HPDE6-E6E7 (cell line): Measurements from ENCODE around the gene KRT3.
"Not testable (repeated sequence)": the region's sequence is repeated elsewhere in the genome, so short reads cannot be mapped to it uniquely, and the experiment has no call there.

Experiments used
- DNase-seq: peaks from one replicate; pipeline ENCODE4 v3.0.0; 2011; ENCODE audit warnings: missing footprints; ENCODE audit errors: extremely low spot score

Gene KRT3

DNA sequence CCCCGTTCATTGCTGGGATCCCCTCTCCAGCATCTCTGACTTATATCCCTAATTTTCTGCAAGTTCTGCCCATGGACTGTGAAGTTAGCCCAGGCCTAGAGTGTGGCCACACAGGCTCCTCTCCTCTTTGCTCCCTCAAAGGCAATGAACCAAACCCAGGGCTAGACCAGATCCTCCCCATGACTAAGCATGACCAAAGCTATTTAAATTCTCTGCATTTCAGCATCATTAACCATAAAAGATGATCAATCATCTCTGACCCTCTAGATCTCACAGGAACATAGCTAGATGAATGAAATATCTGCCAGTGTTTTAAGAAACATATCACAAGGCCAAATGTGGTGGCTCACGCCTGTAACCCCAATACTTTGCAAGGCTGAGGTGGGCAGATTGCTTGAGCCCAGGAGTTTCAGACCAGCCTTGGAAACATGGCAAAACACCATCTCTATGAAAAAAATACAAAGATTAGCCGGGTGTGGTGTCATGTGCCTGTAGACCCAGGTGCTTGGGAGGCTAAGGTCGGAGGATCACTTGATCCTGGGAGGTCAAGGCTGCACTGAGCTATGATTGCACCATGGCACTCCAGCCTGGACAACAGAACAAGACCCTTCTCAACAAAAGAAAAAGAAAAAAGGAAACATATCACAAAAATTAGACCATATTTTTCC lies 2.2 kb upstream of the KRT3 start:
- DNase-seq = peak; percentile 25

DNA sequence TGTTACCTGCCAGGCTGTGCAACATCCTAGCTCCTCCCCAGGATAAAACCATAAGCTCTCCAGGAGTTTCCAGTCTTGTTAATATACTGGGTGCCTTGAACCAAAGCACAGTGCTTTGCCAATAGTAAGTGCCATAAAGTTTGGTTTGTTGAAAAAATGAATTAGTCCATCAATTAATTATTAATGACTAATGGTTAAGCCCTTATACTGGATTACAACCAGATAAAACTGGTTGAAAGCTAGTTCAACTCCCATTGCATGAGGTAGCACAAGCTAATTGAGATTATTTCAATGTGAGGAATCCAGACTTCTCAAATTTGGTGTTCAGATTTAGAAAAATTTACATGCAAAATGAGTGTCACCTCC lies 1.6 kb upstream of the KRT3 start:
- no peak for DNase-seq

DNA sequence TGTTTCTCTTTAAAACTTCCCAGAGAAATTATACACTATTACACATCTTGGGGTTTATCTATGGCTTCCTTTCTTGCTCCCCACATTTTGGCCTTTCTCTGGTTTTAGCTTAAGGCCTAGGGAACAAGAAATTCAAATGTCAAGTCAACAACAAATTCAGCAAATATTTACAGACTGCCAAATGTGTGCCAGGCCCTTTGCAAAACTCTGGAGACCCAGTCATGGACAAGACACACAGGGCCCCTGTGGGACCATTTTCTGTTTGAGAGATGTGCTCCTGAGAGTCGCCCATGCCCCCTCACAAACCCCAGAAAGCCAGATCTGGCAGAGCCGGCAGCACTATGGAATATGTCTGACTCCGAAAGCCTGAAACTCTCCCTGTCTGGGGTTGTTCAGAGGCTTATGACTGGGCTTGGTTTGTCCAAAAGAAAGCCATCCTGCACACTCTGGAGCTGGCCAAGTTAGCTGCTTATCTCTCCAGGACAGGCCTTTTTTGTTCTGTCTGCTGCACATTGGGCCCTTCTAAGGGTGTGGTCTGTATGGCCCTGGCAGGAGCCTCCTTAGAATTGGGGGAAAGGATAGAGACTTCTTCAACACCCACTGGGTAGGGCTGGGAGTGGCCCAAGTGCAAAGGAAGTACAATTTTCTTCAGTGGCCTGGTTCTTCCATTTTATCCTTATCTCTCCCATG lies 1.1 kb upstream of the KRT3 start:
- DNase-seq = no peak

DNA sequence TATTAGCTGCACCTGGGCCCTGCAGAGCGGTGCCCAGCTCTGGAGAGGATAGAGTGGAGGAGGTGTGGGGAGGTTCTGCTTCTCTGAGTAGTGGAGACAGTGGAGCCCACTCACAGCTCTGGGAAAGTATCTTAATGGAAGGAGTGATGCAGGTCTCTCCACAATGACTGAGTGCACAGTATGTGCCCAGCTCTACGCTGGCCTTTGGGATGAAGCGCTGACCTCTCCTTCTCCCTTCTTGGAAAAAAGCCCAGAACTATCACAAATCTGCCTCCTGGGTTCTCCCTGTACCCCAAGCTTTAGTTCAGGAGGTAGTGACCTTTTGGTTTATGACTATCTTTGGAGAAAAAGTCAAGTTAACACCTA lies 495 bp upstream of the KRT3 start:
- no peak for DNase-seq

DNA sequence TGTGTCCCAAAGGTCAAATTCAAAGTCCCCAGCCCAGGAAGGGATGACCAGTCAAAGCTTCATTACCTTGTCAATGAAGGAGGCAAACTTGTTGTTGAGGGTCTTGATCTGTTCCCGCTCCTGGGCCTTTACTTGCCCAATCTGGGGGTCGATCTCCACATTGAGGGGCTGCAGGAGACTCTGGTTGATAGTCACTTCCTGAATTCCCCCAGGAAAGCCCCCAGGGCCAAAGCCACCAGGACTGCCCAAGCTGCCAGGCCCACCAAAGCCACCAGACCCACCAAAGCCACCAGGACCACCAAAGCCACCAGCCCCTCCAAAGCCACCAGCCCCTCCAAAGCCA lies 614 bp downstream of the KRT3 start:
- not testable (repeated sequence) for DNase-seq

DNA sequence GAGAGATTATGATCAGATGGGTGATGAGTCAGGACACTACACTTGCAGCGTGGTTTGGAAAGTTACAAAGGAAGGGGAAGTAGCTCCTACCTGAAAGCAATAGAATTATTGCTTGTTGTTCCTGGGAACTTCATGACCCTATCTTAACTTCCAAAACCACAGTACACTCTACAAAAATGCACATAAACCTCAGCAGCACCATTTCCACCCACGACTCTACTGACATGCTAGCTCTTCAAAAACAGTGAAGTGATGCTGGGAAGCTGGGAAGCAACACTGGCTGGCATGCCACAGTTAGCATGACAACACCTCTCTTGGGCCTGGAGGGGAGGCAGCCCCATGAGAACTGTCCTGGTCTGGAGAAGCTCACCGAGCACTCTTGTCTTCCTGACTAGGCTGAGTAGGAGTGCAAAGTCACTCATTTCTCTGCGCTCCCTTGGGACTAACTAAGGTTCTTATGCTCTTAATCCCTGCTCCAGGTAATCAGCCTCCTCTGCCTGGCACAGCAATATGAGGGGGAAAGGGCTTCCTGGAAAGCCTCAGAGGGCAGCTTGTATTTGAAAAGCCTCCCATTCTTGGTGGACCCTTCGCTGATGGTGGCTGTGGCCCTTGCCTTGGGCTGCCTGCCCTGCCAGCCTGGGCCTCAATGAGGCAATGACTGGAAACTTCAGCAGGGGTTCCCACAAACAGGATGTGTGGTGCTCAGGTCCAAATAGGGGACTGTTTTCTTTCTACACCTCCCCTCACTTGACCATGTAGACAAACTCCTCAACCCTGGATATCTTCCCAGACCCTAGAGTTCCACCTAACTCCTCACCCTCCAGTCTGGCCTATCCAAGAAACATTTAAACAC lies 1.2 kb downstream of the KRT3 start:
- DNase-seq = no peak

DNA sequence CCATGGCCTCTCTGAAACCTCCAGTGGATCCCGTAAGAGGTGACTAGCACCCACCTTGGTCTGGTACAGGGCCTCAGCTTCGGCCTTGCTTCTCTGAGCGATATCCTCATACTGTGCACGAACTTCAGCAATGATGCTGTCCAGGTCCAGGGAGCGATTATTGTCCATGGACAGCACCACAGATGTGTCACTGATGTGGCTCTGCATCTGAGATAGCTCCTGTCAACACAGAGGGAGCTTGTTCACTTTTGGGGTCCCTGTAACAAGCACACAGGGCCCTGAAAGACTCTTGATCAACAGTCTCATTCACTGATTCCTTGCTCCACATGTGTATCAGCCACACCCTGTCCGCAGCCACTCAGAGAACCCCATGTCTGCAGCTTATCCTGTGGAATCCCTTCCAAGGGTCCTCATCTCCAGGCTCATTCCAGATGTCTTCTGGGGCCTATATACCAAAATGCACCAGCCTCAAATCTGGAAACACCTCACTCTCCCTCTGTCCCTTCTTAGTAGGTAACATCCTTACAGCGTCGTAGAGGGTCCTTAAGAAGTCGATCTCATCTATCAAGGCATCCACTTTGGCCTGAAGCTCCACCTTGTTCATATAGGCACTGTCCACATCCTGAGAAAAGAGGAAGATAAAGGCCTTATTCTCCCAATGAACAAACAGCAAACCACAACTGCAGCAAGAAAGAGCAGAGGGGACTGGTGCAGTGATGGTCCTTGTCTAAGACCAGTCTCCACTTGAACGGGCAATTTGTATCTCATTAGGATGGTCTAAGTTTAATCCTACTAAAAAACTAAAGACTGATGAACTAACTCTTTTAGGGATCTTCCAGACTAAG lies 3.5 kb downstream of the KRT3 start:
- no peak for DNase-seq

DNA sequence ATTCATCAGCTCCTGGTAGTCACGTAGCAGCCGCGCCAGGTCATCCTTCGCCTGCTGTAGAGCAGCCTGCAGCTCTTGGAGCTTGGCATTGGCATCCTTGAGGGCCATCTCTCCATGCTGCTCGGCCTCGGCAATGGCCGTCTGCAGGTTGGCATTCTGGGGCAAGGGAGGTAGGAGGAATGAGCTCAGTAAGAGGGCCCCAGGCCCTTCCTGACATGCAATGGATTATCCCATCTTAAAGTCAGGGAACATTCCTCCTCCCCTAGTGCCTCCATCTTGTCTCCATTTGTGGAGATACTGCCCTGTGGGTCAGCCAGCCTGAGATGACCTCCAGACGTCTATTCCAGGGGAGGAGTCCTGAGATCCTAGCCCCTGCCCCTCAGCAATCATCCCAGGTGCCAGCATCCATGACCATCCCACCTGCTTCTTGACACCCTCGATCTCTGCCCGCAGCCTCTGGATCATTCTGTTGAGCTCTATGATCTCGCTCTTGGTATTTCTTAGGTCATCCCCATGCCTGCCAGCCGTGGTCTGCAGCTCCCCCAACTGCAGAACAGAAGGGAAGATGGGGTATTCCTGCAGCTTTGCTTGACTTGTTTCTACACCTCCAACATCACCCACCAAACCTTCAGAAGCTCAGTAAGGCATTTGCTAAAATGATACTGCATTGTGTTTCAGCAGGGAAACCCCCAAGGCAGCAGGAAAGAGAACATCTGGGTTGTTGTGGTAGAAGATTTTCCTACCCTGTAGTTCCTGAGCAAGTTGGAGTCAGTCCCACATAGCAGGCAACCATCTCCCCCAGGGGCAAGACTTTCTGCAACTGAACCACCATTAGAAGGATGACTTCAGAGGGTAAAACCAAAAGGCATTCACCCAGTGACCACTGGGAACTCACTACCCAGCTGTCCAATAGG lies 4.4 kb downstream of the KRT3 start:
- no peak for DNase-seq

DNA sequence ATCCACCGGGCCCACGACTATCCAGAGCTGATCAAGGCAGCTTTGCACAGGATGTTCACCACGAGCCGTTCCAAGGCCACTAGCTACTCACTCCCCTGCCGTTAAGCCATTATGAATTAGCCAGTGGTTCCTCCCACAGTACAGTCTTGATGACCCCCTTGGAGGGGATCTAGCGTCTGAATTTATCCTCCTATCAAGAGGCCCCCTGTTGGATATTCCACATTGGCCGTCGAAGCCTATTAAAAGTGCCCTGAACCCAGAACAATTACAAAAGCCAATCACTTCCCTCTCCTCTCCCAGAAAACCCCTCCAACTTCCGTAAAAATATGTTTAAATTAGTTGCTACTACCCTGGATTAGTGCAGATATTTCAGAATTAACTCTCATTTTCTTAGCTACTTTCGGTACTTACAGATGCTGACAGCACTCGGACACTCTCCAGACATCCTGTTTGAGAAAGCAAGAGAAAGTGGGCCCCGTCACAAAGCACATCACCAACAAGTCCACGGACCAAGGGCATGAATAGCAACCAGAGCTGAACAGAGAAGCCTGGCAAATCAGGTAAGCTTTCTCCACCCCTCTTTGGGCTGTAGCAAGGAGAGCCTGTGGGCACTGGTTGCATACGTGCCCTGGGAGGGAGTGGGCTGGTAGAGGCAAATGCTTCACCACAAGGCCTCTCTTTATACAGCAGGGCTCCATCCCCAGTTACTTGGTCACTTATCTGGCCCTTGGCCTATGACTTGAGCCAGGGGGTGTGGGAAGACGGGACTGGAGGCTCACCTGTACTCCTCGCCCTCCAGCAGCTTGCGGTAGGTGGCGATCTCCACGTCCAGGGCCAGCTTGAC lies 5.3 kb downstream of the KRT3 start:
- DNase-seq = no peak

DNA sequence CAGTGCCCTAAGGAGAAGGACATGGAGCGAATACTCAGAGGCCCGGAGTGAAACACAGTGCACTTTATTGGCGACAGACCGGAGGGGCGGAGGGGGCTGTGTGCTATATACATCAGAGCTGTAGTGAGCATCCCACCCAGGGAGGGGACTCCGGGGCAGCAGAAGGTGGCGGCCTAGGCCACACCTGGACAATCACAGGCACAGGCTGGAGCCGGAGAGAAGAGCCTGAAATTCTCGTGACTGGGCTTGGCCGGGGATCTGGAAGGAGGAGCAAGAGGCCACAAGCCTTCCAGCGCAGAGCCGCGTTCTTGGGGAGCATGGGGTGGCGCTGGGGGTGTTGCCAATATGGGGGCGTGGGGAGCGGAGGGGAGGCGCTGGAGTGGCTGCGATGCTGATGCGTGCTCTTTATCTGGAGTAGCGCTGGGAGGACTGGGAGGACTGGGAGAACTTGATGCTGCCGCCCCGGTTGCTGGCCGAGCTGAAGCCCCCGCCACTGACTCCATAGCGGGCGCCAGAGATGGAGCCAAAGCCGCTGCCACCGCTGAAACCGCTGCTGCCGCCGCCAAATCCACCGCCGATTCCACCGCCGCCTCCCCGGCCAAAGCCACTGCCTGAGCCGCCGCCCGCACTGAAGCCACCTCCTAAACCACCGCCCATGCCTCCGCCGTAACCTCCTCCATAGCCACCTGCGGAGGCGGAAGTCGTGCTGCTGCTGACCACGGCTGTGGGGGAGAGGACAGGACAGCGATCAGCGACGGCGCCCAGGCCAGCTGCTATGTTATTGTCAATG lies 6.1 kb downstream of the KRT3 start:
- DNase-seq = peak; percentile 31

DNA sequence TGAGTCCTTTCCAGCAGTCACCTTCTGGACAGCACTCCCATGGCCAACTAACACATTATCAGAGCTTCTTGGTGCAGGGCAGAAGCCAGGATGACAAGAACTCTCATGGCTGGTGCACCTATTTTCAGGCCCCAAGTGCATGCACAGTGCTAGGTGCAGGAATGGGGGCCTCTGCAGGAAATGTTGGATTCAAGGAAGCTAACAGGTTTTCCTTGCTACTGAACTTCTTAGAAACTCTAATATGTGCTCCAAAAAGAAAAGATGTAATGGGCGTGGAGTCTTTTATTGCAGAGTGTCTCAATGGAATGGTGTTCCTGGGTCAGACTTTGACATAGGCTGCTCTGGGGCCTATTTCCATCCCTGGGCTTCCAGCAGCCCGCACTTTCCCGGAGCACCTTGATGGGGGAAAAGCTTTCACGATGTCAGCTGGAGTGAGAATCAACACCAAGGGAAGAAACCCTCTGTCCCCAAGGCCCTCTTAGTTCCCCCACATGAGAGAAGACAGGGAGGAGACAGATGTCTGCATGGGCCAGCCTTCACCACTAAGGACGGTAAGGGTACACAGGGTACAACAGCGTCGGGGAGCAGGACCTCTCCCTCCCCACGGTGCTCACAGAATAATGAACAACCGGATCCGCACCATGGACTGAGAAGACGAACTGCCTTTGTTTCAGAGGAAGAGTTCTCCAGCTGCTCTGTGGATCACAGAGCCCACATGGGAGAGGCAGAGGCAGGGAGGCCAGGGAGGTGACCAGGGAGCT lies 6.9 kb downstream of the KRT3 start:
- no peak for DNase-seq

DNA sequence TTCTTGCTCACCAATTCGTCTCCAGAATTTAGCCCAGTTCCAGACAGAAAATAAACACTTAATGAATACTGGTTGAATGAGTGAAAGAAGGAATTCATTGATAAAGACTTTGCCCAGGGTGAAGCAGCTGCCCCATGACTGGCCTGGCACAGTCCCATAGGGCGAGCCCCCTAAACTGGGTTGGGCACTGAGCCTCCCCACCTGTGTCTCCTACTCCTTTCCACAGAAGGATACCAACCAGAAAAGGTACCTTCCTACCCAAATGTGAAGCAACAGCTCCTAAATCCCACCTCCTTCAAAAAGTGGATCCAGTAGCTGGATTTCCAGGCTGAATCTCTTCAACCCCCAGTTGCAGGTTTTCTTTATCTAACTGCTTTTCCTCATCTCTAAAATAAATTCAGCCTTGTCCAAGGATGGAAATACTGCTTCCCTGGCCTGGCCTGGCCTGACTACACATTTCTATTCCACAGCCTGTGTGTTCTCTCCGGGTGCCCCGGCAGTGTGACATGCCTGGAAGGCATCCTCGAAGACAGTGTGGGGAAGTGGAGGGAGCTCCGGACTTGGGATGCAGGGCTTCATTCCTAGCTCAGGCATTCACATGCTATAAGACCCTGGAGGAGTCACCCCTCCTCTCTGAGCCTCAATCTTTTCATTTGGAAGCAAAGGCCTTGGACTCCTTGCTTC lies 7.6 kb downstream of the KRT3 start:
- no peak for DNase-seq

DNA sequence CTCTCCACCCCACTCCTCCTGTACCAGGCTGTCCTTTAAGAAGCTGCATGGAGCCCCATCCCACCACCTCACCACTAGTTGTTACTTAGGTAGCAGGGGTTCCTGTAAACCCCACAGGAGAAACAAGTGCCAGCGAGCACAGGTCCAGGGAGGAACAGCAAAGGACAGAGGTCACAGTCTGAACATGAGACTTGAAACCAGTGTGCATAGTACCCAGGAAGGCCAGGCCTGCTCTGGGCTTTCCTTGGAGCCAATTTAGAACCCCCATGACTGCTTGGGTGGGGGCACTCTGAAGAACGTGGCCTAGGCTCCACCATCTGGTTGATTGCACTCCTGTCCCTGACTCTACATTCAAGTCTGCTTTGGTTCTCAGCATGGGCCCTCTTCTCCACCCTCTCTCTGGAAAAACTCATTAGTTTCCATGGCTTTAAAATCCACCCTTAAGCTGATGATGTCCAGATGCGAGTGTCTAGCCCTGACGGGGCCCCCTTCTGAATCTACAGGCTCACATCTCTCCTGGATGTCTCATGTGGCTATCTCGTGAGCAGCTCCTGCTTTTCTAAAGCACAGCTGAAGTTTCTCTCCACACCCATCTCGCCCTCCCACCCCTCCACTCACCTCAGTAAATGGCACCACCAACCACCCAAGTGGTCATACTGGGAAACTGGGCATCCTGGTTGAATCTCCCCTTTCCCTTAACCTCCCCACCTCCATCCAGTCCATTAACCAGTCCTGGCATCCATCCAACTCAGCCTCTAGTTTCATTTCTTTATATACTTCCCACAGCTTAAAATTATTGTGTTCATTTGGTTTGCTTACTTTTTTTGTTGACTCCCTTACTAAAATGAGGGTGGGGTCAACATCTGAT lies 8.4 kb downstream of the KRT3 start:
- no peak for DNase-seq

DNA sequence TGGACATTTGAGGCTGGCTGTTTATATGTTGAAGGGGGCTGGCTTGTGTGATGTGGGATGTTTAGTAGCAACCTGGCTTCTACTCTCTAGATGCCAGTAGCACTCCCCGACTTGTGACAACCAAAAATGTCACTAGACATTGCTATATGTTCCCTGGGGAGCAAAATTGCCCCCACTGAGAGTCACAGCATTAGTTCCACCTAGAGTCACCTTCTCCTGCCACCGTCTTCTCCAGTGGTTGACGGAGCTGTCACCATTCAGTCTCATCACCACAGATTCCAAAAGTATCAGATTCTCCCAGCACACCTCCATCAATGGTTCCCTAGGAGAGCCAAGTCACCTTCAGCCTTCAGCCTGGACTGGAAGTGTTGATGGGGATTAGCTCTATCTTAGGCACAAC lies 11.0 kb downstream of the KRT3 start:
- DNase-seq = no peak

DNA sequence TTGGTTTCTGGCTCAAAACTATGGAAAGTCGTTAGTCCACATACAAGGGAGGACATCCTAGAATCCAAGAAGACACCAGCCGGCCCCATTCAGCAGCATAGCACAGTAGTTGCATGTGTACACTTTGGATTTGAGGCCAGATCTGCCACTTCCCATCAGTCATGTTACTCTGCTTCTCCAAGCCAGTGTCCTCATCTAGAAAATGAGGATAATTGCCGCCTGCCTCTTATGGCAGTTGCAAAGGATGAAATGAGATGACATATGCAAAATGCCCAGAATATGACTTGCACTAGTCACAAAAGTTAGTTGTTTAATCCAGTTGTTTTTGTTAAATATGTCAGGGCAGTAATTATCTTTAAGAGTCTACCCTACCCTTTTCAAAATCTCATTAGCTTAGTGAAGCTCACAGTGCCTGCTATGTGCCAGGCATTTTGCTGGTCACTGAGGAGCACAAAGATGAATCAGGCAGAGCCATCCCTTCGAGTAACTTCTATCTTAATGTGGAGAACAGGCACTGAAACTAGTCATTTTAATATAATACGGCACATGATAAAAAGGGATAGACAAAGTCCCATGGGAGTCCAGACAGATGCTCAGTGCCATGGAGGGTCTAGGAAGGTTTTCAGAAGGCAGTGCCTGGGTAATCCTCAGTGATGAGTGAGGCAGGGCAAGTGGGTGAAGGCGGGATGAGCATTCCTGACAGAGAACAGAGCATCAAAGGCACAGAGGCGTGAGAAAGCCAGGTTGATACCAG lies 12.2 kb downstream of the KRT3 start:
- DNase-seq = no peak

DNA sequence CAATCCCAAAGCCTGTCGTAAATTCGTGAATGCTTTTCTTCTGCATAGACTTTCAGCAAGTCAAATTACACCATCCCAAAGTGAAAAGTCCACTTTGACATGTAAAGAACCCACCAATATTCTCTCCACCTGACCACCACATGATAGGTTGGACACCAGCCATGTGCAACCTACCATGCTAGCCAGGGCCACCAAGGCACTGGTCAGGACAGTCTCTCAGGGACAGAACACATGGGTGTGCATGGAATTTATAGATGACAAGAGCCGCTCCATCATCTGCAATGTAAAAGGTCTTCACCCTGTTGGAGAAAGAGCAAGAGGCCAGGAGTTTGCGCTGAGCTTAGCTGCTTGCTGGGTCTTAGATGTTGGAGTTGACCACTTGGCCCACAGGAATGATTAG lies 13.4 kb downstream of the KRT3 start:
- no peak for DNase-seq
